ENCODE data around the gene LAMTOR3. TPM values are rescaled to one million over a fixed set of nuclear protein-coding genes. Genes with fewer than 3 reads are reported as not detected.

Gene LAMTOR3
- polyA plus RNA-seq, 1 experiment, result 66.3 TPM

GRCh38 chr4:99893839-99894160, 427 bp downstream of the LAMTOR3 start:
- Histone ChIP-seq H3K27me3 (ENCODE audit: control insufficient read depth, insufficient read depth, low read length) (no peaks in the 10 kb centered on the region), H3K9me3 (ENCODE audit: control insufficient read depth, insufficient read depth, low read length) (no peaks in the 10 kb centered on the region), H3K4me3 (ENCODE audit: low read depth, low read length) (peak overlapping the region; percentile 90), H3K27ac (ENCODE audit: low read depth, low read length) (peak overlapping the region; percentile 80)
- ChIA-PET POLR2A (interaction anchor here (1.0 to 1.4 kb wide), 2 partner anchors 53 to 55 kb away, joined by 4 to 9 read pairs; no protein-coding TSS in a partner anchor), CTCF (interaction anchor here (0.6 to 2.7 kb wide), 2 partner anchors 54 to 104 kb away, joined by 5 to 9 read pairs; no protein-coding TSS in a partner anchor)
- TF ChIP-seq, protein P1, sequence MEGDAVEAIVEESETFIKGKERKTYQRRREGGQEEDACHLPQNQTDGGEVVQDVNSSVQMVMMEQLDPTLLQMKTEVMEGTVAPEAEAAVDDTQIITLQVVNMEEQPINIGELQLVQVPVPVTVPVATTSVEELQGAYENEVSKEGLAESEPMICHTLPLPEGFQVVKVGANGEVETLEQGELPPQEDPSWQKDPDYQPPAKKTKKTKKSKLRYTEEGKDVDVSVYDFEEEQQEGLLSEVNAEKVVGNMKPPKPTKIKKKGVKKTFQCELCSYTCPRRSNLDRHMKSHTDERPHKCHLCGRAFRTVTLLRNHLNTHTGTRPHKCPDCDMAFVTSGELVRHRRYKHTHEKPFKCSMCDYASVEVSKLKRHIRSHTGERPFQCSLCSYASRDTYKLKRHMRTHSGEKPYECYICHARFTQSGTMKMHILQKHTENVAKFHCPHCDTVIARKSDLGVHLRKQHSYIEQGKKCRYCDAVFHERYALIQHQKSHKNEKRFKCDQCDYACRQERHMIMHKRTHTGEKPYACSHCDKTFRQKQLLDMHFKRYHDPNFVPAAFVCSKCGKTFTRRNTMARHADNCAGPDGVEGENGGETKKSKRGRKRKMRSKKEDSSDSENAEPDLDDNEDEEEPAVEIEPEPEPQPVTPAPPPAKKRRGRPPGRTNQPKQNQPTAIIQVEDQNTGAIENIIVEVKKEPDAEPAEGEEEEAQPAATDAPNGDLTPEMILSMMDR (IDR thresholded peaks at IDR 0.05; ENCODE audit: low read depth, low read length), result no peak
- DNase-seq (ENCODE audit: low read depth, low spot score), result no peak

- Histone ChIP-seq H3K9me3 (ENCODE audit: control insufficient read depth, insufficient read depth, low read length) (no peaks in the 10 kb centered on the region), H3K4me3 (ENCODE audit: low read depth, low read length) (peak overlapping the region; percentile 90), H3K27me3 (ENCODE audit: control insufficient read depth, insufficient read depth, low read length) (no peaks in the 10 kb centered on the region), H3K27ac (ENCODE audit: low read depth, low read length) (no peak overlapping the region)
- no peak for DNase-seq (ENCODE audit: low read depth, low spot score)
- CTCF ChIA-PET, result interaction anchor here (2.7 kb wide), 1 partner anchor 55 kb away, joined by 9 read pairs; no protein-coding TSS in a partner anchor
- TF ChIP-seq, protein P1 (IDR thresholded peaks at IDR 0.05; ENCODE audit: low read depth, low read length), result no peak
- POLR2A ChIA-PET, result no interaction called here
These were observed 1.2 kb downstream of the LAMTOR3 start for GRCh38 chr4:99893029-99893428.

- CTCF ChIA-PET, result interaction anchor here (2.6 kb wide), 1 partner anchor 57 kb away, joined by 8 read pairs; no protein-coding TSS in a partner anchor
- Histone ChIP-seq H3K27ac (ENCODE audit: low read depth, low read length) (no peak overlapping the region), H3K9me3 (ENCODE audit: control insufficient read depth, insufficient read depth, low read length) (no peaks in the 10 kb centered on the region), H3K4me3 (ENCODE audit: low read depth, low read length) (no peak overlapping the region), H3K27me3 (ENCODE audit: control insufficient read depth, insufficient read depth, low read length) (no peaks in the 10 kb centered on the region)
- TF ChIP-seq, protein P1 (IDR thresholded peaks at IDR 0.05; ENCODE audit: low read depth, low read length), result no peak
- DNase-seq (ENCODE audit: low read depth, low spot score), result no peak
- POLR2A ChIA-PET, result no interaction called here
These were observed 2.9 kb downstream of the LAMTOR3 start for GRCh38 chr4:99891351-99891750.

DNA sequence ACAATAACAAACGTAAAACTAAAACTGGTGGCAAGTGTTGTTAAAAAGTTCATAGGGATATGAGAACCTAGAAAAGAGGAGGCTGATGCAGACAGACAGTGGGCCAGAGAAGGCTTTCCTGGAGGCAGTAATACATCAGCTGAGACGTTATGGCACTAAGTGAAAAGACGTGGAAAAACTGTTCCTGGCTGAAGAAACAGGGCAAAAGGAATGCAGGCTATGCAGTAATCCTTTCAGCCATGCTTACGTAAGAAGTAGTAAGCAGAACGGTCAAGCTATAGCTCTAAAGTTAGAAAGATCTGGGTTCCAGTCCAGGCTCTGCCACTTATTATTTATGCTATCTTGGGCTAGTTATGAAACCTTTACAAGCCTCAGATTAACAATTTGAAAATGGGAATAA, 6.4 kb downstream of the LAMTOR3 start:
- Histone ChIP-seq H3K4me3 (ENCODE audit: low read depth, low read length) (no peak overlapping the region), H3K9me3 (ENCODE audit: control insufficient read depth, insufficient read depth, low read length) (no peaks in the 10 kb centered on the region), H3K27me3 (ENCODE audit: control insufficient read depth, insufficient read depth, low read length) (no peaks in the 10 kb centered on the region), H3K27ac (ENCODE audit: low read depth, low read length) (no peak overlapping the region)
- CTCF ChIA-PET, result no interaction called here
- TF ChIP-seq, protein P1 (IDR thresholded peaks at IDR 0.05; ENCODE audit: low read depth, low read length), result no peak
- POLR2A ChIA-PET, result no interaction called here
- DNase-seq (ENCODE audit: low read depth, low spot score), result no peak

DNA sequence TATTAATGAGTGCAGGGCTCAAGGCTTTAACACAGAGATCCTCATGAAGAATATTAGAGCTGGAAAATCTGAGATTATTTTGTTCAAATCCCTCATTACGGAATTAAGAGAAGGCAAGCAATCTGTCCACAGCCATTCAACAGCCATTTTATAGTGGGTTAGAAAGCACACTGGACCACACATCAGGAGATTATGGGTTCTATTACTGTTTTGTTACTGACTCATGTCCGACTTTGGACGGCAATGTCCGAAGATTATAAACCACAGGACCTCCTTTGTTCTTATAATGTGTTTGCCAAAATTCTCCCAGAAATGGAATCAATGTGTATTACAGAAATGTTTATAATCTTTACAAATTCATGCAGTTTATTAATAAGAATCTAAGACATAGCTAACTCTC, 8.1 kb downstream of the LAMTOR3 start:
- DNase-seq (ENCODE audit: low read depth, low spot score), result no peak
- TF ChIP-seq, protein P1 (IDR thresholded peaks at IDR 0.05; ENCODE audit: low read depth, low read length), result no peak
- Histone ChIP-seq H3K27ac (ENCODE audit: low read depth, low read length) (no peak overlapping the region), H3K27me3 (ENCODE audit: control insufficient read depth, insufficient read depth, low read length) (no peaks in the 10 kb centered on the region), H3K9me3 (ENCODE audit: control insufficient read depth, insufficient read depth, low read length) (no peaks in the 10 kb centered on the region), H3K4me3 (ENCODE audit: low read depth, low read length) (no peak overlapping the region)
- CTCF ChIA-PET, result no interaction called here
- POLR2A ChIA-PET, result no interaction called here
